Measurements from ENCODE around the gene ICAM4.
"Not testable (repeated sequence)": the region's sequence is repeated elsewhere in the genome, so short reads cannot be mapped to it uniquely, and the experiment has no call there.

The ICAM4 gene

DNA sequence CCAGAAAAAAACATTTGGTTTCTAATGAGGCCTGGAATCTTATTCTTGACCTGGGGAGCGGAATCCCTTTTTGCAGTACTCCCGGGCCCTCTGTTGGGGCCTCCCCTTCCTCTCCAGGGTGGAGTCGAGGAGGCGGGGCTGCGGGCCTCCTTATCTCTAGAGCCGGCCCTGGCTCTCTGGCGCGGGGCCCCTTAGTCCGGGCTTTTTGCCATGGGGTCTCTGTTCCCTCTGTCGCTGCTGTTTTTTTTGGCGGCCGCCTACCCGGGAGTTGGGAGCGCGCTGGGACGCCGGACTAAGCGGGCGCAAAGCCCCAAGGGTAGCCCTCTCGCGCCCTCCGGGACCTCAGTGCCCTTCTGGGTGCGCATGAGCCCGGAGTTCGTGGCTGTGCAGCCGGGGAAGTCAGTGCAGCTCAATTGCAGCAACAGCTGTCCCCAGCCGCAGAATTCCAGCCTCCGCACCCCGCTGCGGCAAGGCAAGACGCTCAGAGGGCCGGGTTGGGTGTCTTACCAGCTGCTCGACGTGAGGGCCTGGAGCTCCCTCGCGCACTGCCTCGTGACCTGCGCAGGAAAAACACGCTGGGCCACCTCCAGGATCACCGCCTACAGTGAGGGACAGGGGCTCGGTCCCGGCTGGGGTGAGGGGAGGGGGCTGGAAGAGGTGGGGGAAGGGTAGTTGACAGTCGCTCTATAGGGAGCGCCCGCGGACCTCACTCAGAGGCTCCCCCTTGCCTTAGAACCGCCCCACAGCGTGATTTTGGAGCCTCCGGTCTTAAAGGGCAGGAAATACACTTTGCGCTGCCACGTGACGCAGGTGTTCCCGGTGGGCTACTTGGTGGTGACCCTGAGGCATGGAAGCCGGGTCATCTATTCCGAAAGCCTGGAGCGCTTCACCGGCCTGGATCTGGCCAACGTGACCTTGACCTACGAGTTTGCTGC lies at the start of gene ICAM4:
TSS of gene ICAM4 (plus strand) at position 153 of the 935 bp plus-strand sequence. CDS start at position 211, 58 bp downstream.
- Histone ChIP-seq H3K4me1 (ENCODE audit: control insufficient read depth, insufficient read depth, low read length) (peaks cover 2% of the 10 kb centered on the region), H3K27me3 (ENCODE audit: control insufficient read depth, insufficient read depth, low read length) (peaks cover 61% of the 10 kb centered on the region), H3K36me3 (ENCODE audit: control insufficient read depth, insufficient read depth, low read length) (no peaks in the 10 kb centered on the region), H3K9me3 (ENCODE audit: control insufficient read depth, insufficient read depth, low read length) (no peaks in the 10 kb centered on the region), H3K9ac (ENCODE audit: low read depth, low read length) (no peak within 1 kb of the TSS), H3K4me3 (ENCODE audit: low read depth, low read length) (peak within 1 kb of the TSS; percentile 79)

DNA sequence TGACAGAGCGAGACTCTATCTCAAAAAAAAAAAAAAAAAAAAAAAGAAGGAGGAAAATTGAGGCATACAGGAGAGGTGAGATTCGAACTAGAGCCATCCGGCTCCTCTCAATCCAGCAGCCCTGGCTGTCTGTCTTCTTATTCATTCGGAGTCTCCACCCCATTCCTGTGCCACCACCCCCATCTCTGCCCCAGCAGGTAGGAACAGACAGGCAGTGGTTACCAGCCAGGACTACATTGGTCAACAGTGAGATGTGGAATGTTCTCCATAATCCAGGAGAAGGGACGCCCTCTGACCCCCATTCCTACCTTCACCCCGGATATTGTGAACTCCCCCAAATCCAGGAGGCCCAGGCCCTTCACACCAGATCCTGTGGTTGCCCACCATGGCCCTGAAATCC lies 49.1 kb upstream of the ICAM4 start:
- H3K9me3 ChIP-seq (ENCODE audit: control insufficient read depth, insufficient read depth, low read length), result no peaks in the 10 kb centered on the region
- H3K36me3 ChIP-seq (ENCODE audit: control insufficient read depth, insufficient read depth, low read length), result no peaks in the 10 kb centered on the region
- H3K4me3 ChIP-seq (ENCODE audit: low read depth, low read length), result no peak overlapping the region
- no peak overlapping the region for H3K9ac ChIP-seq (ENCODE audit: low read depth, low read length)
- H3K4me1 ChIP-seq (ENCODE audit: control insufficient read depth, insufficient read depth, low read length), result peaks cover 3% of the 10 kb centered on the region
- no peaks in the 10 kb centered on the region for H3K27me3 ChIP-seq (ENCODE audit: control insufficient read depth, insufficient read depth, low read length)

DNA sequence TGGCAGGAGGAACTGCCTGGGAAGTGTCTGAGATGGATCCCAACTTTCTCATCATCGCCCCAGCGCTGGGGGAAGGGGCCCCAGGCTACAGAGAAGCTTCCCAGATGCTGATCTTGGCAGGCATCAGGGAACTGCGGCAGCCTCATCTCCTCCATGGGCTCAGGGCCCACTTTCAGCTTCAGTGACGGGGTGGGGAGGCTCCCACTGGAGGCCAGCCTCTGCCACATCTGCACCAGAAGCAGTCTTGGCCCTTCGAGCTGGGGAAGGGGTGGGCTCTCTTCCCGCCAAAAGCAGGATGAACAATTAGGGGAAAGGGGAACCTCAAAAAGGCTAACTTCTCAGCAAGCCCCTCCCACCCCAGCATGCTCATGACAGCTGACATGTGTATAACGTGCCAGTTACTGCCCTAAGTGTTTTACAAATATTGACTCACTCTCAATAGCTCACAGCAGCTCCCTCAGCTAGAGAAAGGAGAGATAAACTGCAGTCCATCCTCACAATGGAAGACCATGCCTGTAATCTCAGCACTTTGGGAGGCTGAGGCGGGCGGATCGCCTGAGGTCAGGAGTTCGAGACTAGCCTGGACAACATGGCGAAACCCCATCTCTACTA lies 48.5 kb upstream of the ICAM4 start:
- Histone ChIP-seq H3K36me3 (ENCODE audit: control insufficient read depth, insufficient read depth, low read length) (no peaks in the 10 kb centered on the region), H3K27me3 (ENCODE audit: control insufficient read depth, insufficient read depth, low read length) (no peaks in the 10 kb centered on the region), H3K4me1 (ENCODE audit: control insufficient read depth, insufficient read depth, low read length) (peaks cover 3% of the 10 kb centered on the region), H3K4me3 (ENCODE audit: low read depth, low read length) (no peak overlapping the region), H3K9me3 (ENCODE audit: control insufficient read depth, insufficient read depth, low read length) (no peaks in the 10 kb centered on the region), H3K9ac (ENCODE audit: low read depth, low read length) (no peak overlapping the region)

GRCh38 chr19:10241826-10242449 lies 44.8 kb upstream of the ICAM4 start:
- not testable (repeated sequence) for H3K4me3 ChIP-seq (ENCODE audit: low read depth, low read length); H3K27me3 ChIP-seq (ENCODE audit: control insufficient read depth, insufficient read depth, low read length); H3K36me3 ChIP-seq (ENCODE audit: control insufficient read depth, insufficient read depth, low read length); H3K9ac ChIP-seq (ENCODE audit: low read depth, low read length); H3K4me1 ChIP-seq (ENCODE audit: control insufficient read depth, insufficient read depth, low read length); H3K9me3 ChIP-seq (ENCODE audit: control insufficient read depth, insufficient read depth, low read length)

DNA sequence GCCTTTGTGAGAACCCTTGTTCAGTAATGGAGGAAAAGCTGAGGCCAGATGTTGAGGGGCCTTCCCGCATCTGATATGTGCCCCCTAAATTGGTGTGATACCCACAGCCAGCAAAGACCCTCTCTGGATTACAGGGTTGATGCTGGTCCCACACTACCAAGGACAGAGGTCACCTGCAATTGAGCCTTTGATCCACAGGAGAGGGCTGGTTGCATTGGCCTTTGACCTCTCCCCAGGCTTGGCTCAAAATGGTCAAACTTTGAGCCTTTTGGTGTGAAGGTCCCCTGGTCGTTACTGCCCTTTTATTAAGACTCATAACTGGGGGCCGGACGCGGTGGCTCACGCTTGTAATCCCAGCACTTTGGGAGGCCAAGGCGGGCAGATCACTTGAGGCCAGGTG lies 43.1 kb upstream of the ICAM4 start:
- Histone ChIP-seq H3K9ac (ENCODE audit: low read depth, low read length) (no peak overlapping the region), H3K4me1 (ENCODE audit: control insufficient read depth, insufficient read depth, low read length) (no peaks in the 10 kb centered on the region), H3K4me3 (ENCODE audit: low read depth, low read length) (no peak overlapping the region), H3K9me3 (ENCODE audit: control insufficient read depth, insufficient read depth, low read length) (no peaks in the 10 kb centered on the region), H3K27me3 (ENCODE audit: control insufficient read depth, insufficient read depth, low read length) (no peaks in the 10 kb centered on the region), H3K36me3 (ENCODE audit: control insufficient read depth, insufficient read depth, low read length) (no peaks in the 10 kb centered on the region)

GRCh38 chr19:10245189-10245939 lies 41.4 kb upstream of the ICAM4 start:
- Histone ChIP-seq H3K4me1 (ENCODE audit: control insufficient read depth, insufficient read depth, low read length) (no peaks in the 10 kb centered on the region), H3K9ac (ENCODE audit: low read depth, low read length) (no peak overlapping the region), H3K27me3 (ENCODE audit: control insufficient read depth, insufficient read depth, low read length) (no peaks in the 10 kb centered on the region)

GRCh38 chr19:10246511-10246910 lies 40.2 kb upstream of the ICAM4 start:
- H3K27me3 ChIP-seq (ENCODE audit: control insufficient read depth, insufficient read depth, low read length), result no peaks in the 10 kb centered on the region
- no peaks in the 10 kb centered on the region for H3K36me3 ChIP-seq (ENCODE audit: control insufficient read depth, insufficient read depth, low read length)
- H3K4me3 ChIP-seq (ENCODE audit: low read depth, low read length), result no peak overlapping the region
- no peaks in the 10 kb centered on the region for H3K4me1 ChIP-seq (ENCODE audit: control insufficient read depth, insufficient read depth, low read length)
- no peaks in the 10 kb centered on the region for H3K9me3 ChIP-seq (ENCODE audit: control insufficient read depth, insufficient read depth, low read length)
- H3K9ac ChIP-seq (ENCODE audit: low read depth, low read length), result no peak overlapping the region

More at GRCh38 chr19:10245189-10245939, 41.4 kb upstream of the ICAM4 start:
- H3K36me3 ChIP-seq (ENCODE audit: control insufficient read depth, insufficient read depth, low read length), result no peaks in the 10 kb centered on the region
- no peak overlapping the region for H3K4me3 ChIP-seq (ENCODE audit: low read depth, low read length)
- no peaks in the 10 kb centered on the region for H3K9me3 ChIP-seq (ENCODE audit: control insufficient read depth, insufficient read depth, low read length)

- Histone ChIP-seq H3K27me3 (ENCODE audit: control insufficient read depth, insufficient read depth, low read length) (no peaks in the 10 kb centered on the region), H3K9ac (ENCODE audit: low read depth, low read length) (peak within 1 kb of the TSS; percentile 92), H3K4me1 (ENCODE audit: control insufficient read depth, insufficient read depth, low read length) (no peaks in the 10 kb centered on the region), H3K9me3 (ENCODE audit: control insufficient read depth, insufficient read depth, low read length) (no peaks in the 10 kb centered on the region), H3K36me3 (ENCODE audit: control insufficient read depth, insufficient read depth, low read length) (peaks cover 18% of the 10 kb centered on the region), H3K4me3 (ENCODE audit: low read depth, low read length) (peak within 1 kb of the TSS; percentile 99)
Measured at GRCh38 chr19:10251792-10252694, 34.7 kb upstream of the ICAM4 start, which contains the start of gene MRPL4. Gene MRPL4, plus strand, starts transcription at chr19:10252214. Its CDS starts 40 bp downstream, at chr19:10252254.

- Histone ChIP-seq H3K4me3 (ENCODE audit: low read depth, low read length) (peak overlapping the region; percentile 99), H3K27me3 (ENCODE audit: control insufficient read depth, insufficient read depth, low read length) (no peaks in the 10 kb centered on the region), H3K4me1 (ENCODE audit: control insufficient read depth, insufficient read depth, low read length) (no peaks in the 10 kb centered on the region), H3K9me3 (ENCODE audit: control insufficient read depth, insufficient read depth, low read length) (no peaks in the 10 kb centered on the region), H3K9ac (ENCODE audit: low read depth, low read length) (peak overlapping the region; percentile 92), H3K36me3 (ENCODE audit: control insufficient read depth, insufficient read depth, low read length) (peaks cover 21% of the 10 kb centered on the region)
Measured at GRCh38 chr19:10252707-10253106, 34.0 kb upstream of the ICAM4 start.

DNA sequence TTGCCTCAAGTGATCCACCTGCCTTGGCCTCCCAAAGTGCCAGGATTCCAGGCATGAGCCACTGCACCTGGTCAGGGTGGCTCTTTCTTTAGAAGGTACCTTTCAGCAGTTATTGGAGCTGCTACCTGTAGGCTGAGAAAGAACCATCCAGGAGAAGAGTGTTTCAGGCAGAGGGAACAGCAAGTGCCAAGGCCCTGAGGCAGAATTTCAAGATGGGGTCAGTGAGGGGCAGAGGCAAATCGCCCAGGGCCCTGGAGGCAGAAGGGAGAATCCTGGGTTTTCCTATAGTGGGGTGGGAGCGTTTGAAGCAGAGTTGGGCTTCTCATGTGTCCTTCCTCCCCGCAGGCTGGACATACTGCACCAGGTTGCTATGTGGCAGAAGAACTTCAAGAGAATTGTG lies 32.5 kb upstream of the ICAM4 start:
- Histone ChIP-seq H3K9ac (ENCODE audit: low read depth, low read length) (no peak overlapping the region), H3K4me1 (ENCODE audit: control insufficient read depth, insufficient read depth, low read length) (no peaks in the 10 kb centered on the region), H3K36me3 (ENCODE audit: control insufficient read depth, insufficient read depth, low read length) (peaks cover 33% of the 10 kb centered on the region), H3K9me3 (ENCODE audit: control insufficient read depth, insufficient read depth, low read length) (no peaks in the 10 kb centered on the region), H3K27me3 (ENCODE audit: control insufficient read depth, insufficient read depth, low read length) (no peaks in the 10 kb centered on the region), H3K4me3 (ENCODE audit: low read depth, low read length) (no peak overlapping the region)

Measured in iPS-15b (cell line).